H1 (cell line): ENCODE data around the gene GIGYF2. TPM values are rescaled to one million over a fixed set of nuclear protein-coding genes. Genes with fewer than 3 reads are reported as not detected.

Experiments used
- CTCF ChIP-seq, 3 experiments: IDR thresholded peaks; 1 replicate in 2 of 3; 2 replicates in 1 of 3; pipeline versions ENCODE4 v1.5.1 to v1.6.1; 2011; ENCODE audit warnings: low read length in 3 of 3, mild to moderate bottlenecking in 3 of 3, inconsistent platforms in 2 of 3, low read depth in 1 of 3, moderate library complexity in 1 of 3; ENCODE audit not compliant: insufficient read depth in 1 of 3; ENCODE audit errors: control extremely low read depth in 1 of 3
- EGR1 ChIP-seq: IDR thresholded peaks from 2 replicates; pipeline ENCODE4 v1.6.1; 2011; ENCODE audit warnings: low read depth, low read length, borderline replicate concordance
- SIRT6 ChIP-seq: IDR thresholded peaks from one replicate; pipeline ENCODE4 v1.7.1; 2012; ENCODE audit warnings: low read length, inconsistent platforms
- TAF1 ChIP-seq: IDR thresholded peaks from 2 replicates; pipeline ENCODE4 v1.6.1; 2011; ENCODE audit warnings: mild to moderate bottlenecking, low read depth, low read length
- polyA plus RNA-seq, 7 experiments: library from polyadenylated mRNA; depleted of rRNA in 3 of 7; stranded (reverse) in 5 of 7; unstranded in 2 of 7; fragments of >200 nt in 5 of 7; fragments of 200-250 nt in 2 of 7; gene quantifications; 1 replicate in 5 of 7; 2 replicates in 1 of 7; 4 replicates in 1 of 7; pipeline versions ENCODE4 v1.2.1 to v1.2.3, GENCODE V29; 2011 to 2013; ENCODE audit warnings: missing spikeins in 2 of 7, mixed read lengths in 2 of 7
- total RNA-seq: library from RNA; stranded (reverse); fragmentation: NEBNext Ultra II Directional; extraction: Animal tissue kit (Norgen Biotek cat#: 25700); gene quantifications from 2 replicates; pipeline ENCODE4 v1.2.1, GENCODE V29; 2021

The GIGYF2 gene
- total and polyA plus RNA-seq, 2 of the 8 experiments (the other 6 are each of a cell fraction or from before 2014, with no cell fraction given), result 22.3 to 62.0 TPM

- TF ChIP-seq SIRT6 (no peak), CTCF (IDR thresholded peaks at IDR 0.05; ENCODE audit: control extremely low read depth in 1 of 3, insufficient read depth in 1 of 3, low read depth in 1 of 3, low read length in 3 of 3) (no peak), EGR1 (no peak), TAF1 (no peak)
Observed at GRCh38 chr2:232892843-232893242, 195.7 kb downstream of the GIGYF2 start (continued).
